SK-N-SH (cell line): ENCODE data around the gene C22orf31. TPM values are rescaled to one million over a fixed set of nuclear protein-coding genes. Genes with fewer than 3 reads are reported as not detected.
A peak's percentile ranks its signal among the peaks of the same experiment; 100 is the strongest.

ENCODE experiments used
- CTCF ChIA-PET: fragments of 300-600, 350-600 bp; formaldehyde crosslinking; extraction: SDS; loops from one replicate; lab custom pipeline; 2021; lab: Yijun Ruan, JAX
- POLR2A ChIA-PET: fragments of 350-600 bp; sonication (Branson Sonifier 250); formaldehyde crosslinking; extraction: SDS; loops from one replicate; lab custom pipeline; 2020; ENCODE audit warnings: antibody characterized with exemption, inconsistent platforms; lab: Yijun Ruan, JAX
- DNase-seq: peaks from one replicate; pipeline ENCODE4 v3.0.0; 2012
- H2AFZ ChIP-seq: fragments of 200-600 bp; sonication (generic); 2 replicates; pipeline ENCODE4 v1.8.1; 2016; ENCODE audit warnings: antibody characterized with exemption, mild to moderate bottlenecking, low read depth
- H3F3A ChIP-seq: fragments of 200-600 bp; sonication (generic); replicated peaks from 2 replicates; pipeline ENCODE3; 2016; ENCODE audit warnings: antibody characterized with exemption, mild to moderate bottlenecking; ENCODE audit not compliant: insufficient read depth
- H3K27ac ChIP-seq, 2 experiments: fragments of 200-500 bp in 1 of 2; fragments of 200-600 bp in 1 of 2; sonication (Bioruptor generic) in 1 of 2; sonication (generic), shearing (Covaris generic) in 1 of 2; 2 replicates each; pipeline versions ENCODE4 v1.5.1 to v1.6.1; 2014 to 2016; ENCODE audit warnings: low read depth in 2 of 2, inconsistent platforms in 1 of 2, low read length in 1 of 2, mild to moderate bottlenecking in 1 of 2, mixed read lengths in 1 of 2
- H3K27me3 ChIP-seq: fragments of 200-600 bp; sonication (generic), shearing (Covaris generic); 2 replicates; pipeline ENCODE4 v1.6.1; 2016; ENCODE audit warnings: mixed run types; ENCODE audit not compliant: insufficient read depth
- H3K36me3 ChIP-seq, 2 experiments: fragments of 200-500 bp in 1 of 2; fragments of 200-600 bp in 1 of 2; sonication (Bioruptor generic) in 1 of 2; sonication (generic) in 1 of 2; replicated peaks in 1 of 2; 2 replicates each; pipeline versions ENCODE3 to v1.5.1; 2014 to 2016; ENCODE audit warnings: low read length in 1 of 2, mild to moderate bottlenecking in 1 of 2; ENCODE audit not compliant: insufficient read depth in 2 of 2, control insufficient read depth in 1 of 2
- H3K4me1 ChIP-seq, 2 experiments: fragments of 200-500 bp in 1 of 2; fragments of 200-600 bp in 1 of 2; sonication (Bioruptor generic) in 1 of 2; sonication (generic), shearing (Covaris generic) in 1 of 2; 2 replicates each; pipeline versions ENCODE4 v1.5.1 to v1.6.1; 2014 to 2016; ENCODE audit warnings: low read depth in 1 of 2, low read length in 1 of 2, mixed run types in 1 of 2; ENCODE audit not compliant: insufficient read depth in 2 of 2, control insufficient read depth in 1 of 2
- H3K4me2 ChIP-seq: fragments of 200-600 bp; sonication (generic), shearing (Covaris generic); 2 replicates; pipeline ENCODE4 v1.6.1; 2017; ENCODE audit warnings: mixed run types
- H3K4me3 ChIP-seq, 2 experiments: fragments of 200-500 bp in 1 of 2; fragments of 200-600 bp in 1 of 2; sonication (Bioruptor generic) in 1 of 2; sonication (generic), shearing (Covaris generic) in 1 of 2; 2 replicates each; pipeline versions ENCODE4 v1.5.1 to v1.8.1; 2014 to 2016; ENCODE audit warnings: low read depth in 2 of 2, inconsistent platforms in 1 of 2, low read length in 1 of 2, mild to moderate bottlenecking in 1 of 2, mixed read lengths in 1 of 2, moderate library complexity in 1 of 2
- H3K79me2 ChIP-seq: fragments of 200-600 bp; sonication (generic); 2 replicates; pipeline ENCODE4 v1.8.1; 2017; ENCODE audit warnings: mild to moderate bottlenecking; ENCODE audit not compliant: insufficient read depth
- H3K9ac ChIP-seq: fragments of 200-600 bp; sonication (generic); 2 replicates; pipeline ENCODE4 v1.6.1; 2017; ENCODE audit warnings: mixed run types
- H3K9me2 ChIP-seq: fragments of 200-600 bp; sonication (generic); 2 replicates; pipeline ENCODE4 v1.6.1; 2017; ENCODE audit warnings: mixed run types
- H3K9me3 ChIP-seq: fragments of 200-600 bp; sonication (generic); 2 replicates; pipeline ENCODE4 v1.6.1; 2017; ENCODE audit warnings: mixed run types, mild to moderate bottlenecking, moderate library complexity
- H4K20me1 ChIP-seq: fragments of 200-600 bp; sonication (generic); 2 replicates; pipeline ENCODE4 v1.6.1; 2017; ENCODE audit warnings: mild to moderate bottlenecking, mixed run types; ENCODE audit not compliant: insufficient read depth
- ELF1 ChIP-seq: IDR thresholded peaks from 2 replicates; pipeline ENCODE4 v1.4.0; 2012
- EP300 ChIP-seq, 2 experiments: IDR thresholded peaks; 2 replicates each; pipeline versions ENCODE4 v1.4.0 to v1.6.1; 2012; ENCODE audit warnings: borderline replicate concordance in 1 of 2, low read depth in 1 of 2, low read length in 1 of 2
- FOSL2 ChIP-seq: IDR thresholded peaks from 2 replicates; pipeline ENCODE4 v1.4.0; 2012; ENCODE audit warnings: low read depth, mild to moderate bottlenecking, moderate library complexity, borderline replicate concordance
- GABPA ChIP-seq: IDR thresholded peaks from 2 replicates; pipeline ENCODE4 v1.4.0; 2012; ENCODE audit warnings: low read depth, mild to moderate bottlenecking
- GATA2 ChIP-seq: sonication (generic); formaldehyde crosslinking; IDR thresholded peaks from 2 replicates; pipeline ENCODE4 v1.5.0; 2020; ENCODE audit warnings: mild to moderate bottlenecking, missing genetic modification reagents
- JUND ChIP-seq: IDR thresholded peaks from 2 replicates; pipeline ENCODE4 v1.4.0; 2012
- NFIC ChIP-seq: IDR thresholded peaks from 2 replicates; pipeline ENCODE4 v1.4.0; 2012; ENCODE audit warnings: borderline replicate concordance
- RCOR1 ChIP-seq: fragments of 150-350 bp; IDR thresholded peaks from 2 replicates; pipeline ENCODE4 v1.6.1; 2017; ENCODE audit warnings: antibody characterized with exemption, low read length
- SIN3A ChIP-seq: IDR thresholded peaks from 2 replicates; pipeline ENCODE4 v1.6.1; 2012; ENCODE audit warnings: low read depth, mild to moderate bottlenecking, low read length, moderate library complexity, borderline replicate concordance
- TCF12 ChIP-seq: IDR thresholded peaks from 2 replicates; pipeline ENCODE4 v1.4.0; 2012
- WGBS: methylation state at CpG from one replicate; pipeline ENCODE4 v1.1.6; 2017; ENCODE audit warnings: low lambda C conversion rate; 5-methylcytosine and 5-hydroxymethylcytosine counted together
- polyA plus RNA-seq, 3 experiments: library from polyadenylated mRNA; depleted of rRNA; stranded (reverse); fragments of >200 nt; gene quantifications; 2 replicates each; pipeline ENCODE4 v1.2.3, GENCODE V29; 2012
- TF ChIP-seq, protein P1 (sequence below): IDR thresholded peaks from 2 replicates; pipeline ENCODE4 v1.6.1; 2012; ENCODE audit warnings: mild to moderate bottlenecking, low read depth, low read length, moderate library complexity
- TF ChIP-seq, protein P2 (sequence below): IDR thresholded peaks from 2 replicates; pipeline ENCODE4; 2012
- TF ChIP-seq, protein P3 (sequence below): IDR thresholded peaks from 2 replicates; pipeline ENCODE4 v1.4.0; 2012; ENCODE audit warnings: low read depth

Gene C22orf31
- polyA plus RNA-seq, 1 of the 3 experiments (the other 2 are of a cell fraction) = not detected

DNA sequence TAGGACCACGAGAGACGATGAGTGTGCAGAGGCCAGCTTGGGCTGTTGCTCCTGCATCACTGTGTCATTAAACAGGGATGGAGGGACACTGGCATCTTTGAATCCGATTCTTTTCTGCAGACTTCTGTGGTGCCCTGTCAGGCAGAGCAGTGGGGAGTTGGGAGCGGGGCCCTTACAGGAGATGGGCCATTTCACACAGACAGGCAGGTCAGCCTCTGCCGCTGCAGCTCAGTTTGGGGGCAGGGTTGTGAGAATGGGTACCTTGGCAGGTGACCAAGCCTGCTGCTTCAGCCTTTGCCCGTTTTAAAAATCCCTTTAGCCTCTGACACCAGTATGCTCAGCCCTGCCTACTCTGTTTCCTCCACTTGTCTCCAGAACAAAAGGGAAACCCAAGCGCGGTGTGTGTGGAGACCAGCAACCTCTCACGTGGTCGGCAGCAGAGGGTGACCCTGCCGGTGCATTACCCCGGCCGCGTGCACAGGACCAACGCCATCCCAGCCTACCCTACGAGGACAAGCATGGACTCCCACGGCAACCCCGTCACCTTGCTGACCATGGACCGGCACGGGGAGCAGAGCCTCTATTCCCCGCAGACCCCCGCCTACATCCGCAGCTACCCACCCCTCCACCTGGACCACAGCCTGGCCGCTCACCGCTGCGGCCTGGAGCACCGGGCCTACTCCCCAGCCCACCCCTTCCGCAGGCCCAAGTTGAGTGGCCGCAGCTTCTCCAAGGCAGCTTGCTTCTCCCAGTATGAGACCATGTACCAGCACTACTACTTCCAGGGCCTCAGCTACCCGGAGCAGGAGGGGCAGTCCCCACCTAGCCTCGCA, 12.6 kb downstream of the C22orf31 start:
- Histone ChIP-seq H3K4me2 (no peak overlapping the region), H3K9me2 (no peaks in the 10 kb centered on the region), H3K27me3 (no peaks in the 10 kb centered on the region), H3K4me1 (peaks cover 2 to 12% of the 10 kb centered on the region in 2 experiments; a peak in 3 of 4 replicates), H4K20me1 (no peaks in the 10 kb centered on the region), H3K9me3 (no peaks in the 10 kb centered on the region), H3K9ac (no peak overlapping the region), H3K27ac (no peak overlapping the region), H3K36me3 (peaks cover 14 to 41% of the 10 kb centered on the region in 2 experiments), H3F3A (peaks cover 16% of the 10 kb centered on the region), H3K4me3 (no peak overlapping the region), H3K79me2 (no peaks in the 10 kb centered on the region), H2AFZ (no peak overlapping the region)
- 91% methylated on average over 18 of the region's 31 CpGs for WGBS
- DNase-seq = no peak
- TF ChIP-seq GATA2 (CRISPR knock-in tag) (no peak), SIN3A (no peak), GABPA (no peak), ELF1 (no peak), JUND (no peak)
- TF ChIP-seq, protein P1, sequence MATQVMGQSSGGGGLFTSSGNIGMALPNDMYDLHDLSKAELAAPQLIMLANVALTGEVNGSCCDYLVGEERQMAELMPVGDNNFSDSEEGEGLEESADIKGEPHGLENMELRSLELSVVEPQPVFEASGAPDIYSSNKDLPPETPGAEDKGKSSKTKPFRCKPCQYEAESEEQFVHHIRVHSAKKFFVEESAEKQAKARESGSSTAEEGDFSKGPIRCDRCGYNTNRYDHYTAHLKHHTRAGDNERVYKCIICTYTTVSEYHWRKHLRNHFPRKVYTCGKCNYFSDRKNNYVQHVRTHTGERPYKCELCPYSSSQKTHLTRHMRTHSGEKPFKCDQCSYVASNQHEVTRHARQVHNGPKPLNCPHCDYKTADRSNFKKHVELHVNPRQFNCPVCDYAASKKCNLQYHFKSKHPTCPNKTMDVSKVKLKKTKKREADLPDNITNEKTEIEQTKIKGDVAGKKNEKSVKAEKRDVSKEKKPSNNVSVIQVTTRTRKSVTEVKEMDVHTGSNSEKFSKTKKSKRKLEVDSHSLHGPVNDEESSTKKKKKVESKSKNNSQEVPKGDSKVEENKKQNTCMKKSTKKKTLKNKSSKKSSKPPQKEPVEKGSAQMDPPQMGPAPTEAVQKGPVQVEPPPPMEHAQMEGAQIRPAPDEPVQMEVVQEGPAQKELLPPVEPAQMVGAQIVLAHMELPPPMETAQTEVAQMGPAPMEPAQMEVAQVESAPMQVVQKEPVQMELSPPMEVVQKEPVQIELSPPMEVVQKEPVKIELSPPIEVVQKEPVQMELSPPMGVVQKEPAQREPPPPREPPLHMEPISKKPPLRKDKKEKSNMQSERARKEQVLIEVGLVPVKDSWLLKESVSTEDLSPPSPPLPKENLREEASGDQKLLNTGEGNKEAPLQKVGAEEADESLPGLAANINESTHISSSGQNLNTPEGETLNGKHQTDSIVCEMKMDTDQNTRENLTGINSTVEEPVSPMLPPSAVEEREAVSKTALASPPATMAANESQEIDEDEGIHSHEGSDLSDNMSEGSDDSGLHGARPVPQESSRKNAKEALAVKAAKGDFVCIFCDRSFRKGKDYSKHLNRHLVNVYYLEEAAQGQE = no peak
- POLR2A ChIA-PET = no interaction called here
- CTCF ChIA-PET = interaction anchor here (0.8 to 2.0 kb wide), 3 partner anchors 8 to 193 kb away, joined by 3 to 9 read pairs (median 6); no protein-coding TSS in a partner anchor

DNA sequence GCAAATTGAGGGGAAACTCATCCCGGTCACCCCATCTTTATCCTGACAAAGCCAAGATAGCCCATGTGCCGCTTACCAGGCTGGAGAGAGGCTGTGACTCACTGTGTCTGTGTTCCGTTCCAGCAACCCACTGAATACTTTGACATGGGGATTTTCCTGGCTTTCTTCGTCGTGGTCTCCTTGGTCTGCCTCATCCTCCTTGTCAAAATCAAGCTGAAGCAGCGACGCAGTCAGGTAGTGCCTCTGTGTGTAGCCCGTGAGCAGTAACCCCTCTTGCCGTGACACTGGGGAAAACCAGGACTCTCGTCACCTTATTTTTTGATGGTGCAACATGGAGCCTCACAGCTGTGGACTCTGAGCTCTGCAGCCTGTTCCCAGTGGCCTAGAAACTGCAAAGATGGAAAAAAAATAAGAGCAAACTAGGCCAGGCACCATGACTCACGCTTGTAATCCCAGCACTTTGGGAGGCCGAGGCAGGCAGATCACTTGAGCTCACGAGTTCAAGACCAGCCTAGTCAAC, 16.9 kb downstream of the C22orf31 start:
- Histone ChIP-seq H3K79me2 (0 out of 2 replicates have a peak, but pooled peaks cover 3% of the 10 kb centered on the region), H3K9me3 (no peaks in the 10 kb centered on the region), H3K4me1 (peaks cover 2 to 28% of the 10 kb centered on the region in 2 experiments; a peak in 3 of 4 replicates), H3K4me2 (peak overlapping the region; percentile 71)
- POLR2A ChIA-PET = no interaction called here
- TF ChIP-seq JUND (peak; percentile 52), FOSL2 (peak; percentile 53; the same call in 1 of the 2 replicates), NFIC (peak; percentile 61), RCOR1 (no peak), EP300 (IDR thresholded peaks at IDR 0.05; ENCODE audit: borderline replicate concordance in 1 of 2, low read depth in 1 of 2, low read length in 1 of 2) (no peak), TCF12 (peak; percentile 73)
- TF ChIP-seq, protein P2, sequence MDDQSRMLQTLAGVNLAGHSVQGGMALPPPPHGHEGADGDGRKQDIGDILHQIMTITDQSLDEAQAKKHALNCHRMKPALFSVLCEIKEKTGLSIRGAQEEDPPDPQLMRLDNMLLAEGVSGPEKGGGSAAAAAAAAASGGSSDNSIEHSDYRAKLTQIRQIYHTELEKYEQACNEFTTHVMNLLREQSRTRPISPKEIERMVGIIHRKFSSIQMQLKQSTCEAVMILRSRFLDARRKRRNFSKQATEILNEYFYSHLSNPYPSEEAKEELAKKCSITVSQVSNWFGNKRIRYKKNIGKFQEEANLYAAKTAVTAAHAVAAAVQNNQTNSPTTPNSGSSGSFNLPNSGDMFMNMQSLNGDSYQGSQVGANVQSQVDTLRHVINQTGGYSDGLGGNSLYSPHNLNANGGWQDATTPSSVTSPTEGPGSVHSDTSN = peak; percentile 61
- TF ChIP-seq, protein P3, sequence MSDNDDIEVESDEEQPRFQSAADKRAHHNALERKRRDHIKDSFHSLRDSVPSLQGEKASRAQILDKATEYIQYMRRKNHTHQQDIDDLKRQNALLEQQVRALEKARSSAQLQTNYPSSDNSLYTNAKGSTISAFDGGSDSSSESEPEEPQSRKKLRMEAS = peak; percentile 73
- TF ChIP-seq, all 33 proteins: peak for 6
- no peak overlapping the region for H3K4me3 ChIP-seq
- H3K9me2 ChIP-seq = no peaks in the 10 kb centered on the region
- 36% methylated on average over 12 of the region's 13 CpGs for WGBS
- CTCF ChIA-PET = interaction anchor here (0.7 to 2.8 kb wide), 4 partner anchors 148 to 444 kb away, joined by 3 to 11 read pairs (median 4); no protein-coding TSS in a partner anchor
- H3K27ac ChIP-seq = peak overlapping the region; percentile 56 to 94; a peak in 3 of 4 replicates
- H3K9ac ChIP-seq = peak overlapping the region; percentile 30; the same call in 1 of the 2 replicates
- no peaks in the 10 kb centered on the region for H3K27me3 ChIP-seq
- no peaks in the 10 kb centered on the region for H4K20me1 ChIP-seq
- no peak for DNase-seq
- peaks cover 29% of the 10 kb centered on the region for H3F3A ChIP-seq
- no peak overlapping the region; the same call in 1 of the 2 replicates for H2AFZ ChIP-seq
- H3K36me3 ChIP-seq = peaks cover 14 to 26% of the 10 kb centered on the region in 2 experiments
